ENCODE measurements around the gene RBP3.

The RBP3 gene

DNA sequence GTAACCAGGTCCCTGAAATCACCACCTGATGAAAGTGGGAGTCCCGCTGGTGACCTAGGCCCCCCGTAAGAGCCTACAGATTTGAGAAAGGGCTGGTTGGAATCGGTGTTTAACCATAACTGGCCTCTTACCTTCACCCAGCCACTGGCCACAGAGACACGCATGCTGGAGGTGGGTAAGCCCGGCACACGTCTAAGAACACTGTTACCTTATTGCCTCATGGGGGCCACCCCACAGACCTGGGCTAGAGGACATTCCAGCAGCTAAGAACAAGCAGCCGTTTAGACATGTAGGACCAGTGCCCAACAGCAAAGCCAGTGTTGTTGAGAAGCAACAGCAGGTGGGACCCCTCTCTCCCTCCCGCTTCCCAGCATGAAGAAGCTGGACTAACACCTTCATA lies 28.4 kb upstream of the RBP3 start:
- DNase-seq (ENCODE audit: low read depth), result no peak

DNA sequence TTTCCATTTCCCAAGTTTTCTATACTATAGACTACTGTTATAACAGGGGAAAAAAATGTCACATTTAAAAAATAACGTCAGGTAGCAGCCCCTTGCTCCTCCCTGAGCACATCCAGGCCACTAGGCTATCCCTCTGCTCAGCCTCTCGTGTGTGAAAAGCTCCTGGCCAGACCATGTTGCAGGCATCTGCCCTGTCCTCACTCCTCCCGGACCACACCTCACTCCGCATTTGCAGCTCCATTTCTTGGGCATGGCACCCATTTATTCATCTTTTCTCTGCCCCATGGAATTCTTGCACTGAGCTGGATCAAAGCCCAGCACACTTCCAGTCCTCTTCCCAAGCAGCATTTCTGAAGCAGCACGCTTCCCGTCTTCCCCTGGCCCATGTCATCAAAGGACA lies 27.4 kb upstream of the RBP3 start:
- DNase-seq (ENCODE audit: low read depth), result no peak

DNA sequence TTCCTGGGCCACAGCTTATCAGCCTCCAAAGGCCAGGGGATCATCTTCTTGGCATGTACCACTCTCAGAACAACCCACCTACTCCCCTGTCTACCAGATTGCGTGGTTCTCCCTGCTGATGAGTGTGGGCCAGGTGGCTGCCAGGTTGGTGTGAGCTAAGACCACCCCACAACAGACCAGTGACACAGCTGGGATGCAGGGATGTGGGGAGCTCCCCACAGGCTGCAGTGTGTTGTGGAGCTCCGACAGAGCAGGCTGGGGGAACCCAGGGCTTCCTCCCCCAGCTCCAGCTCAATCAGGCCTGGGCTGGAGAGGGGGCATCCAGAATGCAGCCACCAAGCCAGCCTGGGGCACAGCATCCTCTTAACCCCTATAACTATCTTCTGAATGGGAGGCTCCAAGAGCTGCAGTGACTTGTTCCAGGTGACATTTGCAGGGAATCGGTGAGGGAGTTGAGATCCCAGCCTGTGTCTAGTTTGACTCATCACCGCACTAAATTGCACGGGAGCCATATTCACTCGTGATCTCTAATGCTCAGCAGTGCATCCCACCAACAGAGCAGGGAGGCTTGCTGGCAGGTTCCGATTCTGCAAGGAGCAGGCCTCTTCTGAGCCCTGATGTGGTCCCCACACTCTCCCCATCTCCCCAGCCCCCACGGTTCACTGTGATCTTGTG lies 26.5 kb upstream of the RBP3 start:
- DNase-seq (ENCODE audit: low read depth), result no peak

DNA sequence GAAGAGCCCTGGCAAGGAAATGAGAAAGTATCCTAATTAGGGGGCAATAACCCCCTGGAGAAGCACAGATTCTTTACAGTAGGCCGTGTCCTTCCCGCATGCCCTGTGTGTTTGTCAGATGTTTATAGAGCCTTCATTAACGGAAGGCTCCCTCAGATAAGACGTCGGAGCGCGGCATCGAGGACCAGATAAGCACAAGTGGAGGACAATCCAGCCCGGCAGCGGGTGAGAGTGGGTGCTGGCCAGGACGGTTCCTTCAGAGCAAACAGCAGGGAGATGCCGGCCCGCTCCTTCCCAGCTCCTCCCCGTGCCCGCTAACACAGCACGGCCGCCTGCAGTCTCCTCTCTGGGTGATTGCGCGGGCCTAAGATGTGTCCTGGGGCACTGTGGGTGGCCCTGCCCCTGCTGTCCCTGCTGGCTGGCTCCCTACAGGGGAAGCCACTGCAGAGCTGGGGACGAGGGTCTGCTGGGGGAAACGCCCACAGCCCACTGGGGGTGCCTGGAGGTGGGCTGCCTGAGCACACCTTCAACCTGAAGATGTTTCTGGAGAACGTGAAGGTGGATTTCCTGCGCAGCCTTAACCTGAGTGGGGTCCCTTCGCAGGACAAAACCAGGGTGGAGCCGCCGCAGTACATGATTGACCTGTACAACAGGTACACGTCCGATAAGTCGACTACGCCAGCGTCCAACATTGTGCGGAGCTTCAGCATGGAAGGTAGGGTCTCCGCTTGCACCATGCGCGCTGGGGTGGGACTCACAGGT lies 25.7 kb upstream of the RBP3 start, which contains the start of gene GDF2:
TSS of gene GDF2 (plus strand) at position 155 of the 762 bp plus-strand sequence. CDS start at position 370, 215 bp downstream.
- DNase-seq (ENCODE audit: low read depth), result no peak

DNA sequence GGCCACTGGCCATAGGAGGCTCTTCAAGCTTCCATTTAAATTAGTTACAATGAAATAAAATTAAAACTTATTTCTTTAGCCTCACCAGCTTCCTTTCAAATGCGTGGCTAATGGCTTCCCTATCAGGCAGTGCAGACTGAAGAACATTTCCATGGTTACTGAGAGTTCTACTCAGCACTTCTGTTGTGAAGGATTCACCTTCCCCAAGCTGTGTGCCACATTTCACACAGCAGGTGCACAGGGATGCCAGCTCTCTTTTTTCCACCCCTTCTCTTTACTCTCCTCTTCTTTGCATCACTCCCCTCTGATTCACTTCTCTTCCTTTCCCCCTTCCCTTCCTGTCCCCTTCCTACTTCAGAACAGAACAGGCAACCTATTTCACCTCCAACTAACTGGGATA lies 25.1 kb upstream of the RBP3 start:
- DNase-seq (ENCODE audit: low read depth), result no peak

DNA sequence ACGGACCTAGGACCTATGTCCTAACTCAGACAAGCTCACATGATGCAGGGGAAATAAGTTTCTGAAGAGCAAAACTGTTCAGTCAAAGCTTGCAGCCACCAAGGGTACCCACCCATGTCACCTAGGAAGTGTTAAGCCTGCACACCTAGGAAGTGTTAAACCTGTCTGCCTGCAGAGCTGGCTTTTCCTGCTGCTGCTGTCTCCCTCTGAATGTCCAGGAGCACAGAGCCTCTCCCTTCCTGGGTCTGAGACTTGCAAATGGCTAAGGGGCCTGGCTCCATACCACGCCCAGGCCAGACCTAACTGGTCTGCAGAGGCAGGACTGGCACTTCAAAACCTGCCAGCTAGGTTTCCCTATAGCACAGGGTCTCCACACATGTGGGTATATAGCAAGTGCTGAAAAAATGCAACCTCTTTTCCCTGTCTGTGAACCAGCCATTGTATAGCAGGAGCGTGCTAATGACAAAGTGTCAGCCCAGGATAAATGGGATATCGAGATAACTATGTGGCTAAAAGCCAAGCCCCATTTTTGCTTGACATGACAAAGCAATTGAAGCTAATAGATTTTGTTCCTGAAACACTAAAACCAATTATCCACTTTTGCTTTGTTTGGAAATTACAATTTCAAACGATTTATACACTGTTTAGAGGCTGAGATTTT lies 24.4 kb upstream of the RBP3 start:
- no peak for DNase-seq (ENCODE audit: low read depth)

DNA sequence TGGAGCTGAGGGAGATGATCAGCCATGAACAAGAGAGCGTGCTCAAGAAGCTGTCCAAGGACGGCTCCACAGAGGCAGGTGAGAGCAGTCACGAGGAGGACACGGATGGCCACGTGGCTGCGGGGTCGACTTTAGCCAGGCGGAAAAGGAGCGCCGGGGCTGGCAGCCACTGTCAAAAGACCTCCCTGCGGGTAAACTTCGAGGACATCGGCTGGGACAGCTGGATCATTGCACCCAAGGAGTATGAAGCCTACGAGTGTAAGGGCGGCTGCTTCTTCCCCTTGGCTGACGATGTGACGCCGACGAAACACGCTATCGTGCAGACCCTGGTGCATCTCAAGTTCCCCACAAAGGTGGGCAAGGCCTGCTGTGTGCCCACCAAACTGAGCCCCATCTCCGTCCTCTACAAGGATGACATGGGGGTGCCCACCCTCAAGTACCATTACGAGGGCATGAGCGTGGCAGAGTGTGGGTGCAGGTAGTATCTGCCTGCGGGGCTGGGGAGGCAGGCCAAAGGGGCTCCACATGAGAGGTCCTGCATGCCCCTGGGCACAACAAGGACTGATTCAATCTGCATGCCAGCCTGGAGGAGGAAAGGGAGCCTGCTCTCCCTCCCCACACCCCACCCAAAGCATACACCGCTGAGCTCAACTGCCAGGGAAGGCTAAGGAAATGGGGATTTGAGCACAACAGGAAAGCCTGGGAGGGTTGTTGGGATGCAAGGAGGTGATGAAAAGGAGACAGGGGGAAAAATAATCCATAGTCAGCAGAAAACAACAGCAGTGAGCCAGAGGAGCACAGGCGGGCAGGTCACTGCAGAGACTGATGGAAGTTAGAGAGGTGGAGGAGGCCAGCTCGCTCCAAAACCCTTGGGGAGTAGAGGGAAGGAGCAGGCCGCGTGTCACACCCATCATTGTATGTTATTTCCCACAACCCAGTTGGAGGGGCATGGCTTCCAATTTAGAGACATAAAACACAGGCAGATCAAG lies 22.6 kb upstream of the RBP3 start:
- DNase-seq (ENCODE audit: low read depth), result no peak

DNA sequence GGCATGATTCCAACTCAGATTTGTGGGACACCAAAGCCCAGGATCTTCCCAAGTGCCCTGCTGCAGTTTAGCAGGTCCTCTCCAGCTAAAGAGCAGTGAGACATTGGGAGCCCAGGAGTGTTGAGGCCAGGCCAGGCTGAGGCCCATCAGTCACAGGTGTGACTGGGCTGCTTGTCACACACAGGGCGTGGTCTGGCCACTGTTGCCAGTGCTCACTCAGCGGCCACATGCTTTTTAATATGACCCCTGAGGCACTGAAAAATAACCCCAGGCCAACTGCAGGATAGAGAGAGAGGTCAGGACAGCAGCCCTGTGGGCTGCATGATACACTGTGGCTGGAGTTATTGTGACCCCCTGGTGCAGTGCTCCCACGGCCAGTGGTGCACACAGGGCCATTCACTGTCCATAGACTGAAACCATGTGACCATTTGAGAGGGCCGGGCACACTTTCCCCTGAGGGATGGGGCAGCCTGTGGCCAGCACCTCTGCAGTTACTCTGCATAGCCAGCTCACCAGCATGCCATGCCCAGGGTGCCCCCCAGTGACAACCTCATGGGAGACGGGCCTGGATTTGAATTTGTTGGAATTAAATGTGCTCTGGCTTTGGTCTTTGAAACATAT lies 21.7 kb upstream of the RBP3 start:
- DNase-seq (ENCODE audit: low read depth), result no peak

DNA sequence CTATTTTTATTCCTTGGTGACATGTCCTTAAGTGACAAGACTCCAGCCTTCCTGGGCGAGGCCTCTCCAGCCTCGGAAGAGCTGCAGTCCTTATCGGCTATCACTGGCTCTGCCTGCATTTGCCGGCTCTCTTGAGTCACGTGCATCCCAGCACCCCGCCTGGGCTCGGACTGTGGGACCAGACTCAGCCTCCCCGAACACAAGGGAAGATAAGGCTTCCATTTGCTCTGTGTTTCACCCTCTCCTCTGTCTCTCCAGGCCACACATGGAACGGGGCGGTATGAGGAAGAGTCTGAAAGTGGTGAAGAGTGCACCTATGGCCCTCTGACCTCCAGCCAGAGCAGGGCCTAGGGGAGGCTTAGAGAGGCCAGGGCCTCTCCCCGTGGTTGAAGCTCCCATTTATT lies 21.2 kb upstream of the RBP3 start:
- DNase-seq (ENCODE audit: low read depth), result no peak

DNA sequence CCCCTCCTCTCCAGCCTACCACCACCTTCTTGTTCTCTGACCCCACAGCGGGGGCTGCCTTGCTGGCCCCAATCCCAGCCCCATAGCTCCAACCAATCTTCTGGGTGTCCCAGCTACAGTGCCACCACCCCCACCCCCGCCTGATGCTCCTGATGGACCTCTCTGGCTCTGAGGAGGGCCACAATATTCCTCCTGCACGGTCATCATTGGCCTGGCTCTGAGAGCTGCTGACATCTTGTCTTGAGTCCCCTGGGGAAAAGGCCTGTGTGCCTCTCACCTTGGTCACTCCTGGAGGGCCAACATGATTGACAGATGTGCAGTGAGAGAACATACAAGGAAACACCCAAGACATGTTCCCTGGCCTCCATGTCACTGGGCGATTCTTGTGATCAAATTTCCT lies 18.3 kb upstream of the RBP3 start:
- DNase-seq (ENCODE audit: low read depth), result no peak

DNA sequence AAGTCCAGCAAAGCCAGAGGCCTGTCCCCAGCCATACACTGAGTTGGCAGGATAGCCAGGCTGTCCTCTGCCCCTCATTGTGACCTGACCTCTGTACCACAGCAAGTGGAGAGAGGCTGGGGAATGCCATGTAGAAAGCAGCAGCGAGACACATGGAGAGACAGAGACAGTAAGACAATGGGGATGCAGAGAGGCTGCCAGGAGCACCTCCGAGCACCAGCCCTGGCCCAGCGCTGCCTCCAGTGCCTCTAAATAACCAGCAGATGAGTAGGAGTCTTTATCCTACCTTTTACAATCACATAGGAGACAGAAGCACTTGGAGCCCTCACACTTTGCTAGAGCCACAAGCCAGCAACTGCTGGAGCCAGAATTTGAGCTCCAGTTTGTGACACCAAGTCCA lies 17.8 kb upstream of the RBP3 start:
- no peak for DNase-seq (ENCODE audit: low read depth)

DNA sequence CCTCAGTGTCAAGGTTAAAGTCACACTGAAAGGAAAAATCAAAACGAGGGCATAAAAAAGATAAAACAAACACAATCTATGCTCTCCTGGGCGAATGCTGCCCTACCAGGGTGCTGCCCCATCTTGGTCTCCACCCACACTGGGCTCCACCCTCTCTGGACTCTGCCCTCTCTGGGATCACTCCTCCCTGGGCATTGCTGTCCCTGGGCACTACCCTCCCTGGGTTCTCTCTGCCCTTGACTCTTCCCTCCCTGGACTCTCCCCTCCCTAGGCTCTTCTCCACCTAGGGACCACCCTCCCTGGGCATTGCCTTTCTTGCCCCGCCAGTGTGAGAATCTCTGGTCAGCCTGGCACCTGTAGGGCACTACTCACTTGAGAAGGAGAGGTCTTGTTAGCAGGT lies 17.4 kb upstream of the RBP3 start:
- DNase-seq (ENCODE audit: low read depth), result no peak

DNA sequence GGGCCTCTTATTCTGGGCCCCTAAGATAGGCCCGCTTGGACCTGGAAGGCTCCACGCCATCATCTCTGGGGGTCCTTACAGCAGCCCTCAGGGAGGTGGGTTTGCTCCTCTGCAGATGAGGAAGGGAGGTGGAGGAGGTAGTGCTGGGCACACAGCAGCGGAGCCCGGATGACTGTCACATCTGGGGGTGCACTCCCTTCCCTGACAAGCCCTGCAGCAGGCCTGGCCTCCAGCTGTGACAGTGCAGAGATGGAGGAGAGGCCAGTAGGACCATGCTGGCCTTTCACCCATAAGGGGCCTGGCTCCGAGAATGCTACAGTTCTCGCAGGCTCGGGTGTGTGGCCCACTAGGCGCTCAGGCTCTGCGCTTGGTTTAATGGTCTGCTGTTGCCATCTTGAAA lies 16.7 kb upstream of the RBP3 start:
- no peak for DNase-seq (ENCODE audit: low read depth)

DNA sequence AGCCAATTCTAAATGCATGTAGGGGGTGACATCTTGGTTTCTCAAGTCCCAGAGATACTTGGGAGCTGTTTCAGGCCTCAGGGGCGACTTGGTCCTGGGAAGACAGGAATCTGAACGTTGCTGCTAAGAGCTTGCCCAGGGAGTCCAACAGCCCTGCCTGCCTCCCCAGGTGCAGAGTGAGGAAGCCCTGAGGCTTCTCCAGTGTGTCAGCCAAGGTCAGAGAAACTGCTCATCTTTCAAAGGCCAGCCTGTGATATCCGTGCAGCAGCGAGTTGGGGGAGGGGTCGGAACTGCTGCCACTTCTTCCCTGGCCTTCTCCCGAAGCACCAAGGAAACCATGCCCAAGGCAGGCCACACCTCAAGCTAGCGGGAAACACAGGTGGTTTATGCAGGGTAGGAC lies 16.2 kb upstream of the RBP3 start:
- no peak for DNase-seq (ENCODE audit: low read depth)

DNA sequence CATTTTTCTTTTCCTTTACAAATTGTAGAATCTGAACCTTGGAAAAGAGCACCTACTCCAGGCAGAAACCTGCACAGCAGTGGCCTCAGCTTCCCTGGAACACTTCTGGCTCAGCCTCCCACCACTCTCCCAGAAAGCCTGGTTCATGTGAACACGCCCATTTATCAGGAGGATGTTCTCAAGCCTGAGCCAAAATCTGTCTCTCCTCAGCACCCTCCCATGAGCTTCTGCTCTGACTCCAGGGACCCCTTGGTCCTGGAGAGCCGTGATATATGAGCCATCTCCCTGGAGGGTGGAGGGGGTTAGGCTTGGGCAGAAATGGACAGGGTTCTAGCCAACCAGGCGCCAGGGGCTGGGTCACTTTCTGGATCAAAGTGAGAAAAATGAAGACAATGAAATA lies 15.8 kb upstream of the RBP3 start:
- no peak for DNase-seq (ENCODE audit: low read depth)

DNA sequence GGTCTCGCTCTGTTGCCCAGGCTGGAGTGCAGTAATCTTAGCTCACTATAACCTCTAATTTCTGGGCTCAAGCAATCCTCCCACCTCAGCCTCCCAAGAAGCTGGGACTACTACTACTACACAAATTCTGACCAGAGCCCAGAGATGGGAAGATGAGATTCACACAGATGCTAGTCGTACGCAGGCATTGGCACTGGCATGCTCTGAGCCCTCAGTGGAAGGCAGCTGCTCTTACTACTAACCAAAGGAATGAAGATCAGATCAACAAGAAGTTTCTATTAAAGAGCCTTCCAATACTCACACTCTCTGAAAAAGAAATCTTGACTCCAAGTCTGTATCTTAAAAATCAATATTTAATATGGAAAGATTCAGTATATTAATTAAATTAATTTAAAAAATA lies 15.2 kb upstream of the RBP3 start:
- no peak for DNase-seq (ENCODE audit: low read depth)

DNA sequence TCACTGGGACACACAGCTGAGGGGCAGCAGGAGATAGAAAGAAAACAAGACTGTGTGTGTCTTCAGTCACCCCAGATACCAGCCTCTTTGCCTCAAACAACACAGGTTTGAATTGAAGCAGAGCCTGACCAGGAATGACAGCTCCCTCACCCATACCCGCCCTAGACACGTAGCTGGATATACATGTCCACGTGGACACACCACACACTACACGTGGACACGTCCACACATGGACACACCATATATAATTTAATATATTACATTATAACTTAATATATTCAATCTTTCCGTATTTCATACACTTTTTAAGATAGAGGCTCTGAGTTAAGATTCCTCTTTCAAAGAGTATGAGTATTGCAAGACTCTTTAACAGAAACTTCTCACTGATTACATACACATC lies 14.6 kb upstream of the RBP3 start:
- no peak for DNase-seq (ENCODE audit: low read depth)

DNA sequence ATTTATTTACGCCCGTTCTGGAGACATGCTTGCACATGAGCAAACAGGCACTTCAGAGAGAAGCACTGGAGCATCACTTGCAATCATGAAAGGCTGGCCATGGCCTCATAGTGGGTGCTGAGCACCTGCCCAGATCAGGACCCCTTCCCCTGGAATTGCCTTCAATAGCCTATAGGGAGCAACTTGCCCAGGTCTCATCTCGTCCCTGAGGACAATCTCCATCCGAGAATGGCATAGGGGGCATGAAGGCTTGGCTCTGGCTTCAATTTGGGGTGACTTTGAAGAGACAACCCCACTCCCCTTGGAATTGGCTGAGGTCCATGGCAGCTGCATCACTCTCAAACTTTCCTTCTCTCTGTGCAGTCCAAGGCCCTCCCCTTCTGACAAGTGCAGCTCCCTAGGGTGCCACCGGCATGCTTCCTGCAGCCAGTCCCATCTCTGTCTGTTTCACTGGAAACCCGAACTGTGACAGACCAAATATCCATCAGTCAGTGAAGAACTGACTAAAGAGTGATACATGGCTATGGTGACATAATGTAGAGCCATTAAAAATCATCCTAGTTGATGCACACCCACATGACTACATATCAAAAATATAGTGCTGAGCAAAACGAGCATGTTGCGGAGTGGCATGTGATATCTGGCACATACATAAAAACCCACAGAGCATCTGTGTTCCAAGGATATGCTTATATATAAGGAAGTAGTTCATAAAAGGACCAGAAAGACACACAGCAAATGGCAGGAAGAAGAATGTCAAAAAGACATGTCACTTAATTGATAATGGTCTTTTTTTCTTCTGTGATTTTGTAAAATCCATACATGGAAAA lies 13.5 kb upstream of the RBP3 start:
- no peak for DNase-seq (ENCODE audit: low read depth)

DNA sequence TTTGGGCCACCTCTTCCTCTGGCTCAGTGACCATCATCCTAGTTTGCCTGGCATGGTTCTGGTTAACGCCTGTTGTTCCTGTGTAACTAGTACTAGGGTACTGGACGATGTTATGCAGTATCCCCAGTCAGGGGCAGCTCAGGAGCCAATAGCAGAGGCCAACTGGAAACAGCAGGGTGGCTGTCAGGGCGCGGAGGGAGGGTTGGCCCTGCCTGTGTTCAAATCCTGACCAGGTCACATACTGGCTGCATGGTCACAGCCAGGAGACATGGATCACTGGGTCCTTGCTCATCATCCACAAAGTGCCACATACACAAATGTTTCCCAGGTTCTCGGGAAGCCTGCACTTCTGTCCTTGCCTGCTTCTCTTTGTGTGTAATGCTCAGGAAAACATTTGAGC lies 12.3 kb upstream of the RBP3 start:
- DNase-seq (ENCODE audit: low read depth), result no peak

DNA sequence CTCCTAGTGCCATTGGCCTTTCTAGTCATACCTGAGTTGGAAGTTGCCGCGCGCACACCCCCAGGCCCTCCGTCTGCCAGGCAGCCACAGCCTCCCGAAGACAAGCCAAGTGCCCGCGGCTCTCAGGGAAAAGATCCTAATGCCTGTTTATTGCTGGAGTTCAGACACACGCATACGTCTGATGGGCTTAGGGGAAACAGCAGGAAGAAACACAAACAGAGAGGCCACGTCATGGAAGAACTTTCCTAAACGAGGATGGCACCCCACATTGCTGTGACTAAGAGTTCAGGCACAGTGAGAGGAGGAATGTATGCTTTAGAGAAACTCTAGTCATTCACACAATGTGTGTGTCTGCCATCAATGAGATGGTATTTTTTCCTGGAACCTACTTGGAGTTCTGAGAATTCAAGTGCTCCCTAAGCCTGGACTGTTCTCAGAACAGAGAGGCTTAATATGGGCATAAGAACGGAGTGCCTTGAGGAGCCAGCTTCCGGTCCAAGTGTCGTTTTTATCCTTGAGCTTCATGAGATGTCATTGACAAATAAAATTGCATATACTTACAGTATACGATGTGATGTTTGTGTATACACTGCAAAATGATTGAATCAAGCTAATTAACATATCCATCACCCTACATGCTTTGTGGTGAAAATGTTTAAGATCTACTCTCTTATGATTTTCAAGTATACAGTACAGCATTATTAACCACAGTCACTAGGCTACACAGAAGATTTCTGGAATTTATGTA lies 11.6 kb upstream of the RBP3 start:
- DNase-seq (ENCODE audit: low read depth), result no peak
